GM12878 (cell line): ENCODE measurements around the gene GTPBP6. TPM values are rescaled to one million over a fixed set of nuclear protein-coding genes. Genes with fewer than 3 reads are reported as not detected.

Experiments
- ATAC-seq: fragments of 200-7000 bp; cut with Tn5 transposase; 3 replicates; pipeline ENCODE4 v1.9.1; 2020; ENCODE audit warnings: mild to moderate bottlenecking, moderate library complexity
- BruUV-seq: library from RNA; stranded (reverse); fragments of 400-500 nt; replicated peaks from 2 replicates; lab custom pipeline; 2021; lab: Mats Ljungman, UMichigan
- CTCF ChIA-PET: fragments of 300-600 bp; sonication (Branson Sonifier 250); formaldehyde crosslinking; extraction: SDS; loops from one replicate; lab custom pipeline; 2021; ENCODE audit warnings: inconsistent platforms; lab: Yijun Ruan, JAX
- POLR2A ChIA-PET: fragments of 350-600 bp; formaldehyde crosslinking; extraction: SDS; loops from one replicate; lab custom pipeline; 2021; ENCODE audit warnings: inconsistent platforms; lab: Charles Lee
- RAD21 ChIA-PET: fragments of 300-600 bp; sonication (Branson Sonifier 250); formaldehyde crosslinking; loops from one replicate; lab custom pipeline; 2023; ENCODE audit warnings: antibody characterized with exemption; ENCODE audit not compliant: unreplicated experiment; lab: Charles Lee
- SMC1A ChIA-PET: fragments of 300-600 bp; sonication (Branson Sonifier 250); formaldehyde crosslinking; loops from one replicate; lab custom pipeline; 2023; ENCODE audit not compliant: unreplicated experiment, uncharacterized antibody; lab: Charles Lee
- DNase-seq: peaks from one replicate; pipeline ENCODE4 v3.0.0-alpha.2; 2011; ENCODE audit warnings: low read depth, low spot score
- FAIRE-seq: peaks from 3 replicates; lab custom pipeline; 2011; peaks lifted over from hg19 to GRCh38; lab: Jason Lieb, UNC
- H2AFZ ChIP-seq: 2 replicates; pipeline ENCODE4 v1.6.0; 2011; ENCODE audit warnings: low read depth, low read length, control low read depth; ENCODE audit not compliant: control insufficient read depth
- H3K27ac ChIP-seq: 2 replicates; pipeline ENCODE4 v1.5.1; 2011; ENCODE audit warnings: control low read depth; ENCODE audit not compliant: control insufficient read depth, insufficient read depth
- H3K27me3 ChIP-seq, 2 experiments: replicated peaks in 1 of 2; 2 replicates each; pipeline versions ENCODE4 v1.6.0 to v1.6.1; 2011; ENCODE audit warnings: low read length in 1 of 2; ENCODE audit not compliant: control insufficient read depth in 2 of 2, insufficient read depth in 2 of 2
- H3K36me3 ChIP-seq, 2 experiments: 2 replicates each; pipeline ENCODE4 v1.5.1; 2011; ENCODE audit warnings: low read length in 1 of 2; ENCODE audit not compliant: control insufficient read depth in 2 of 2, insufficient read depth in 2 of 2
- H3K4me1 ChIP-seq: 2 replicates; pipeline ENCODE4 v1.6.1; 2011; ENCODE audit warnings: mild to moderate bottlenecking, low read length, moderate library complexity, mixed read lengths; ENCODE audit not compliant: control insufficient read depth, insufficient read depth
- H3K4me2 ChIP-seq: 2 replicates; pipeline ENCODE4 v1.6.0; 2011; ENCODE audit warnings: control low read depth; ENCODE audit not compliant: control insufficient read depth, insufficient read depth
- H3K4me3 ChIP-seq: fragments of 200-600 bp; sonication (generic); 2 replicates; pipeline ENCODE4 v1.5.1; 2016
- H3K79me2 ChIP-seq: 2 replicates; pipeline ENCODE4 v1.6.0; 2011; ENCODE audit warnings: low read length; ENCODE audit not compliant: control insufficient read depth, insufficient read depth
- H3K9ac ChIP-seq: 2 replicates; pipeline ENCODE4 v1.8.0; 2011; ENCODE audit warnings: low read length, control low read depth, mixed read lengths; ENCODE audit not compliant: control insufficient read depth, insufficient read depth
- H3K9me3 ChIP-seq: replicated peaks from 3 replicates; pipeline ENCODE4 v1.5.1; 2011; ENCODE audit warnings: mild to moderate bottlenecking, low read length; ENCODE audit not compliant: control insufficient read depth, insufficient read depth
- H4K20me1 ChIP-seq: 2 replicates; pipeline ENCODE4 v1.6.0; 2011; ENCODE audit not compliant: control insufficient read depth, insufficient read depth
- ETV6 ChIP-seq, 2 experiments: fragments of 450-650 bp in 1 of 2; IDR thresholded peaks in 1 of 2; conservative IDR thresholded peaks in 1 of 2; 2 replicates each; pipeline ENCODE4 v1.6.1; 2014; ENCODE audit warnings: antibody characterized with exemption in 1 of 2, borderline replicate concordance in 1 of 2, low read depth in 1 of 2, mild to moderate bottlenecking in 1 of 2, moderate library complexity in 1 of 2
- MAX ChIP-seq: IDR thresholded peaks from 2 replicates; pipeline ENCODE4 v1.6.1; 2012; ENCODE audit warnings: low read depth, low read length, improper control_type of control experiment
- MEF2A ChIP-seq: IDR thresholded peaks from 2 replicates; pipeline ENCODE4 v1.6.1; 2011; ENCODE audit warnings: low read depth, mild to moderate bottlenecking, low read length, moderate library complexity; ENCODE audit not compliant: insufficient read depth
- NR2F1 ChIP-seq: fragments of 450-650 bp; conservative IDR thresholded peaks from 2 replicates; pipeline ENCODE4 v1.6.1; 2017; ENCODE audit warnings: mild to moderate bottlenecking
- RAD21 ChIP-seq: IDR thresholded peaks from 2 replicates; pipeline ENCODE4 v1.6.1; 2011; ENCODE audit warnings: mild to moderate bottlenecking, low read depth, low read length, moderate library complexity; ENCODE audit not compliant: insufficient read depth
- RCOR1 ChIP-seq: conservative IDR thresholded peaks from 2 replicates; pipeline ENCODE4 v1.6.1; 2012; ENCODE audit warnings: low read depth, low read length, improper control_type of control experiment
- SKIL ChIP-seq: fragments of 450-650 bp; IDR thresholded peaks from 2 replicates; pipeline ENCODE4 v1.6.1; 2017; ENCODE audit warnings: mild to moderate bottlenecking, low read depth, inconsistent platforms; ENCODE audit not compliant: poor library complexity, severe bottlenecking
- YY1 ChIP-seq: IDR thresholded peaks from 2 replicates; pipeline ENCODE4 v1.6.1; 2011; ENCODE audit warnings: low read depth, mild to moderate bottlenecking, low read length
- ZNF207 ChIP-seq: fragments of 450-650 bp; IDR thresholded peaks from 2 replicates; pipeline ENCODE4 v1.6.1; 2014; ENCODE audit warnings: antibody characterized with exemption, mild to moderate bottlenecking, borderline replicate concordance
- ZZZ3 ChIP-seq: IDR thresholded peaks from 2 replicates; pipeline ENCODE4 v1.6.1; 2011; ENCODE audit warnings: low read depth; ENCODE audit not compliant: control insufficient read depth, insufficient read length
- WGBS: methylation state at CpG from one replicate; pipeline ENCODE4 v1.1.6; 2016; ENCODE audit warnings: low lambda C conversion rate; ENCODE audit not compliant: insufficient replicate concordance, insufficient coverage; ENCODE audit errors: missing lambda C conversion rate; 5-methylcytosine and 5-hydroxymethylcytosine counted together
- in situ Hi-C: fragments of 300-500 bp; cut with MboI; formaldehyde crosslinking; loops from 9 replicates; pipeline ENCODE4 v1.14.3; 2018; ENCODE audit warnings: mixed read lengths
- intact Hi-C: fragments of 100-400 bp; cut with micrococcal nuclease; formaldehyde crosslinking; loops from one replicate; pipeline ENCODE4 v1.14.2; 2022; ENCODE audit not compliant: unreplicated experiment
- polyA plus RNA-seq, 11 experiments: library from polyadenylated mRNA; depleted of rRNA in 4 of 11; unstranded in 6 of 11; stranded (reverse) in 5 of 11; fragments of >200 nt; fragmentation: Nextera tagmentation in 4 of 11; fragmentation: Illumina TruSeq in 1 of 11; extraction: Ambion mirVana in 4 of 11; extraction: Trizol in 1 of 11; gene quantifications; 1 replicate in 1 of 11; 2 replicates in 10 of 11; pipeline versions ENCODE4 v1.2.1 to v1.2.3, GENCODE V29; 2011 to 2016; ENCODE audit warnings: inconsistent platforms in 2 of 11, missing spikeins in 2 of 11, low read depth in 1 of 11
- total RNA-seq, 4 experiments: library from RNA; depleted of rRNA in 3 of 4; stranded (reverse); fragments of >200 nt in 3 of 4; fragmentation: Illumina TruSeq in 1 of 4; extraction: Trizol in 1 of 4; gene quantifications; 2 replicates each; pipeline versions ENCODE4 v1.2.1 to v1.2.3, GENCODE V29; 2013 to 2021

Gene GTPBP6
- total and polyA plus RNA-seq, 10 of the 15 experiments (the other 5 are each of a cell fraction or from before 2014, with no cell fraction given), result 0.31 to 71.0 (median 21.1) TPM

DNA sequence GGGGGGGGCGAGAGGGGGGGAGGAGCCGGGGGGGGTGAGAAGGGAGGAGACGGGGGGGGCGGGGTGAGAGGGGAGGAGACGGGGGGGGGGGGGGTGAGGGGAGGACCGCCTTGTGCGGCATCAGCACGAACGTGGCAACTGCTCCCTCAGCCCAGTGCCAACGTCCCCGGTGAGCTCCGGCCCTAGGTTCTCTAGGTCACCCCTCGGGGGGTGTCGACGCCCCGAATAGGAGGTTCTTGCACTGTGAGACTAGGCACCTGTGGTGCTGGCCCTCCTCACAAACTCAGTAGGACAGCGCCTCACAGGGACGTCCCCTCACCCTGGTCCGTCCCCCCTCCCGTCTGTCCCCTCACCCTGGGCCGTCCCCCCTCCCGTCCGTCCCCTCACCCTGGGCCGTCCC lies 21.5 kb upstream of the GTPBP6 start:
- H3K9me3 ChIP-seq, result peaks cover 4% of the 10 kb centered on the region; the same call in 2 of the 3 replicates
- ATAC-seq, result no peak
- no TSS peak for BruUV-seq
- no peak overlapping the region for H3K4me2 ChIP-seq
- FAIRE-seq, result no peak
- no peak overlapping the region for H3K27ac ChIP-seq
- no peaks in the 10 kb centered on the region for H3K36me3 ChIP-seq
- no peak overlapping the region for H3K4me3 ChIP-seq
- intact Hi-C loops, result no loop called here
- ChIA-PET POLR2A (no interaction called here), CTCF (no interaction called here), RAD21 (no interaction called here)
- H4K20me1 ChIP-seq, result no peaks in the 10 kb centered on the region
- no peak overlapping the region for H2AFZ ChIP-seq
- in situ Hi-C loops, result no loop called here
- no peak overlapping the region for H3K9ac ChIP-seq
- H3K79me2 ChIP-seq, result no peaks in the 10 kb centered on the region
- no peaks in the 10 kb centered on the region for H3K4me1 ChIP-seq
- no peaks in the 10 kb centered on the region for H3K27me3 ChIP-seq
- TF ChIP-seq YY1 (no peak), RAD21 (no peak), MAX (no peak), NR2F1 (no peak), RCOR1 (no peak), ZNF207 (no peak), ZZZ3 (no peak), MEF2A (no peak), ETV6 (conservative IDR thresholded peaks at IDR 0.05 in 1 of 2, IDR thresholded peaks at IDR 0.05 in 1 of 2; ENCODE audit: borderline replicate concordance in 1 of 2, low read depth in 1 of 2) (no peak), SKIL (no peak)
- TF ChIP-seq, all 136 proteins: peak for 0
- SMC1A ChIA-PET, result no interaction called here
- 92% methylated on average over 10 of the region's 24 CpGs for WGBS
- no peak for DNase-seq
